Activated B cell treated with CpG ODN at 0.5 μM for 24 hours (primary cell): ENCODE measurements around the gene FFAR1. TPM values are rescaled to one million over a fixed set of nuclear protein-coding genes. Genes with fewer than 3 reads are reported as not detected.
A peak's percentile ranks its signal among the peaks of the same experiment; 100 is the strongest.

Source experiments
- ATAC-seq: fragments of 200-7000 bp; cut with Tn5 transposase; one replicate; pipeline ENCODE4 v1.10.0; 2021; ENCODE audit warnings: low read depth, mild to moderate bottlenecking, moderate library complexity
- CTCF ChIA-PET: fragments of 350-600 bp; sonication (Branson Sonifier 250); formaldehyde crosslinking; loops from one replicate; lab custom pipeline; 2021; ENCODE audit warnings: antibody characterized with exemption; lab: Charles Lee
- POLR2A ChIA-PET: fragments of 350-600 bp; sonication (Branson Sonifier 250); formaldehyde crosslinking; loops from one replicate; lab custom pipeline; 2021; ENCODE audit warnings: antibody characterized with exemption; lab: Charles Lee
- DNase-seq: peaks from one replicate; pipeline ENCODE4 v3.0.0; 2022
- H3K27ac Mint-ChIP-seq: one replicate; pipeline ENCODE4 v1.8.0; 2020; ENCODE audit warnings: mixed read lengths
- H3K27me3 Mint-ChIP-seq: one replicate; pipeline ENCODE4 v1.8.0; 2021; ENCODE audit warnings: mixed read lengths
- H3K36me3 Mint-ChIP-seq: one replicate; pipeline ENCODE4 v1.8.0; 2021; ENCODE audit warnings: low read depth, mixed read lengths
- H3K4me1 Mint-ChIP-seq: one replicate; pipeline ENCODE4 v1.8.0; 2021; ENCODE audit warnings: mixed read lengths
- H3K4me3 Mint-ChIP-seq: one replicate; pipeline ENCODE4 v1.8.0; 2020; ENCODE audit warnings: mild to moderate bottlenecking, mixed read lengths
- H3K9me3 Mint-ChIP-seq: one replicate; pipeline ENCODE4 v1.8.0; 2020; ENCODE audit warnings: mixed read lengths
- CTCF ChIP-seq: fragments of 200-600 bp; IDR thresholded peaks from one replicate; pipeline ENCODE4 v1.8.0; 2022; ENCODE audit warnings: antibody characterized with exemption, mild to moderate bottlenecking
- intact Hi-C: fragments of 100-400 bp; cut with micrococcal nuclease; formaldehyde crosslinking; loops from one replicate; pipeline ENCODE4 v1.15.1; 2024
- total RNA-seq: library from RNA; stranded (reverse); gene quantifications from 2 replicates; pipeline ENCODE4 v1.2.3, GENCODE V29; 2022

Gene FFAR1
- total RNA-seq, 1 donor from 2014 or later = 6.0 TPM

- peak; percentile 47 for ATAC-seq
- Mint-ChIP-seq H3K27ac (peak overlapping the region; percentile 95), H3K4me1 (peaks cover 86% of the 10 kb centered on the region), H3K9me3 (no peaks in the 10 kb centered on the region), H3K4me3 (peak overlapping the region; percentile 72), H3K36me3 (peaks cover 95% of the 10 kb centered on the region), H3K27me3 (no peaks in the 10 kb centered on the region)
- CTCF ChIA-PET = interaction anchor here (0.8 to 1.4 kb wide), 2 partner anchors 10 to 158 kb away, joined by 3 to 5 read pairs; partner anchors contain the start of gene FFAR1
- POLR2A ChIA-PET = interaction anchor here (0.6 to 17.7 kb wide), 11 partner anchors 8 to 169 kb away, joined by 3 to 645 read pairs (median 5); partner anchors contain the start of genes CD22, FFAR1 and HAMP
- intact Hi-C loops = loop anchor here (1.0 to 10.0 kb wide), 2 partner anchors 10 to 567 kb away; partner anchors contain the start of genes FFAR1, HCST, NFKBID and TYROBP
- no peak for TF ChIP-seq CTCF
- DNase-seq = no peak
These were observed 10.4 kb upstream of the FFAR1 start for GRCh38 chr19:35337097-35337983.

- TF ChIP-seq CTCF = no peak
- no peak for DNase-seq
- Mint-ChIP-seq H3K36me3 (peaks cover 95% of the 10 kb centered on the region), H3K4me1 (peaks cover 84% of the 10 kb centered on the region), H3K9me3 (no peaks in the 10 kb centered on the region), H3K27me3 (no peaks in the 10 kb centered on the region), H3K27ac (peak overlapping the region; percentile 95), H3K4me3 (peak overlapping the region; percentile 72)
- no peak for ATAC-seq
- ChIA-PET CTCF (interaction anchor here (0.8 to 1.4 kb wide), 2 partner anchors 10 to 157 kb away, joined by 3 to 5 read pairs; partner anchors contain the start of gene FFAR1), POLR2A (interaction anchor here (0.6 to 17.7 kb wide), 8 partner anchors 9 to 42 kb away, joined by 3 to 645 read pairs (median 5); partner anchors contain the start of genes CD22 and FFAR1)
- intact Hi-C loops = loop anchor here (1.0 to 10.0 kb wide), 2 partner anchors 9 to 567 kb away; partner anchors contain the start of genes FFAR1, HCST, NFKBID and TYROBP
These were observed 9.8 kb upstream of the FFAR1 start for GRCh38 chr19:35337984-35338296.

- DNase-seq (no peak), ATAC-seq (no peak)
- POLR2A ChIA-PET = interaction anchor here (0.7 to 2.9 kb wide), 4 partner anchors 9 to 404 kb away, joined by 3 to 23 read pairs (median 4); partner anchors contain the start of gene CD22
- CTCF ChIA-PET = interaction anchor here (0.7 kb wide), 1 partner anchor 12 kb away, joined by 3 read pairs; no protein-coding TSS in a partner anchor
- intact Hi-C loops = loop anchor here (10.0 kb wide), 1 partner anchor 276 kb away; no protein-coding TSS in a partner anchor
- no peak for TF ChIP-seq CTCF
- Mint-ChIP-seq H3K36me3 (peaks cover 92% of the 10 kb centered on the region), H3K4me1 (peaks cover 82% of the 10 kb centered on the region), H3K9me3 (no peaks in the 10 kb centered on the region), H3K27ac (peak overlapping the region; percentile 37), H3K27me3 (no peaks in the 10 kb centered on the region), H3K4me3 (no peak overlapping the region)
These were observed 7.3 kb upstream of the FFAR1 start for GRCh38 chr19:35340431-35340830.

- H3K27ac Mint-ChIP-seq = peak overlapping the region; percentile 37
- H3K4me1 Mint-ChIP-seq = peaks cover 82% of the 10 kb centered on the region
- DNase-seq = no peak
- POLR2A ChIA-PET = interaction anchor here (1.4 to 2.9 kb wide), 2 partner anchors 8 to 9 kb away, joined by 3 to 23 read pairs; no protein-coding TSS in a partner anchor
- H3K36me3 Mint-ChIP-seq = peaks cover 92% of the 10 kb centered on the region
- TF ChIP-seq CTCF = no peak
- intact Hi-C loops = loop anchor here (10.0 kb wide), 1 partner anchor 276 kb away; no protein-coding TSS in a partner anchor
- H3K27me3 Mint-ChIP-seq = no peaks in the 10 kb centered on the region
- H3K9me3 Mint-ChIP-seq = no peaks in the 10 kb centered on the region
- no peak for ATAC-seq
- CTCF ChIA-PET = no interaction called here
- no peak overlapping the region for H3K4me3 Mint-ChIP-seq
These were observed 6.7 kb upstream of the FFAR1 start for GRCh38 chr19:35341006-35341405.
